Epidermal melanocyte (primary cell): ENCODE data around the gene VPS4B.
A peak's percentile ranks its signal among the peaks of the same experiment; 100 is the strongest.
"Not testable (repeated sequence)": the region's sequence is repeated elsewhere in the genome, so short reads cannot be mapped to it uniquely, and the experiment has no call there.

Experiments
- DNase-seq: peaks from one replicate; pipeline ENCODE4 v3.0.0; 2011; ENCODE audit warnings: low spot score; ENCODE audit not compliant: insufficient read length

The VPS4B gene

GRCh38 chr18:63422087-63422863 is at the start of gene VPS4B:
VPS4B (minus strand) TSS chr18:63422476; CDS start chr18:63422259, 217 bp downstream.
- peak; percentile 83 for DNase-seq

- no peak for DNase-seq
Measured at GRCh38 chr18:63470751-63471150, 48.5 kb upstream of the VPS4B start.

GRCh38 chr18:63468575-63468974 is 46.3 kb upstream of the VPS4B start:
- DNase-seq, result no peak

GRCh38 chr18:63467699-63468098 is 45.4 kb upstream of the VPS4B start:
- DNase-seq, result no peak

GRCh38 chr18:63465059-63465458 is 42.8 kb upstream of the VPS4B start:
- DNase-seq, result no peak

DNA sequence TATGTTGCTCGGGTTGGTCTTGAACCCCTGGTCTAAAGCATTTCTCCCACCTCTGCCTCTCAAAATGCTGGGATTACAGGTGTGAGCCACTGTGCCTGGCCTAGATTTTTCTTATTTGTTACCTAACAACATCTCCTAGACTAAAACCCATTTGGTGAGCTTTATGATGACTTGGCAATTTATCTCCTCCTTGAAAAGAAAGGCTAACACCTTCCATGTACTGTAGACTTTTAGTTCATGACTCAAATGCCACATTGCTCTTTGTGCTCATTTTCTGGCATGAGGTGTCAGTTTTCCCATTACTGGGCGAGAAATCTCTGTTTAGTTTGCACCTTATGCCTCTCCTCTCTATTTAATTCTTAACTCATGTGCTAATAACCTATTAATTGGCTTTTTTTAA is 42.2 kb upstream of the VPS4B start:
- no peak for DNase-seq

- no peak for DNase-seq
Measured at GRCh38 chr18:63460414-63460813, 38.1 kb upstream of the VPS4B start.

GRCh38 chr18:63457977-63458376 is 35.7 kb upstream of the VPS4B start:
- DNase-seq, result no peak

DNA sequence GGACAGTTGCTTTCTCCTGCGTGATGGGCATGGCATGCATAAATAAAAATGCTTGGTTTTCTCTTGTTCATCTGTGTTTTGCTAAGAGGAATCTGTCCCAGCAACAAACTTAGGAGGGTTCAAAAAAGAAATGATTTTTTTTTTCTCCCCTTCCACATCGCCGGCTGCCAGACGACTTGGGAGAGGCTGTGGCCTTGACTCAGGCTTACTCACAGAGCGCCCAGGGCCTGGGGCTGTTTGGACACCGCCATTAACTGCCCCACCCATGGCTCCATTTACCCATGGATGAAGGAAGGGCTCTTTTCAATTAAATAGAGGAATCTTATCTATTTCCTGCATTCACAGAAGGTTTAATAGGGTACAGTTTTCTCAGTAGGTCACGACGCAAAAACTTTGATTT is 32.2 kb upstream of the VPS4B start:
- DNase-seq, result no peak

DNA sequence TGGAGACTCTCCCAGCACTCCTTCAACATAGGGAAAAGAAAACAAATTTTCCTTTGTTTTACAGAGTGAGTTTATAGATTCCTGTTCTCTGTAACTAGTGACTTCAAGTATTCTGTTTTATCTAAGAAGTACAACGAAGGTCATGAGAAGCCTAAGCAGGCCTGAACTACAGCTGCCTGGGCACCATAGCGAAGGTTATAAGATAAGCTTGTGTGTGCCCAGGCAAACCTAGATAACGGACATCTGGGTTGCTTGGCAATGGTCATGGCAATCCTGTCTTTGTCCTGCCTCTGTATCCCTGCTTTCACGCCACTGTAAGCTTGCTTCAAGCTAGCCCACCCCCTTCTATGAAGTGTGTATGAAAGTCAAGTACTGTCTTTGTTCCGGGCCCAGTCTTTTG is 30.5 kb upstream of the VPS4B start:
- DNase-seq, result not testable (repeated sequence)

DNA sequence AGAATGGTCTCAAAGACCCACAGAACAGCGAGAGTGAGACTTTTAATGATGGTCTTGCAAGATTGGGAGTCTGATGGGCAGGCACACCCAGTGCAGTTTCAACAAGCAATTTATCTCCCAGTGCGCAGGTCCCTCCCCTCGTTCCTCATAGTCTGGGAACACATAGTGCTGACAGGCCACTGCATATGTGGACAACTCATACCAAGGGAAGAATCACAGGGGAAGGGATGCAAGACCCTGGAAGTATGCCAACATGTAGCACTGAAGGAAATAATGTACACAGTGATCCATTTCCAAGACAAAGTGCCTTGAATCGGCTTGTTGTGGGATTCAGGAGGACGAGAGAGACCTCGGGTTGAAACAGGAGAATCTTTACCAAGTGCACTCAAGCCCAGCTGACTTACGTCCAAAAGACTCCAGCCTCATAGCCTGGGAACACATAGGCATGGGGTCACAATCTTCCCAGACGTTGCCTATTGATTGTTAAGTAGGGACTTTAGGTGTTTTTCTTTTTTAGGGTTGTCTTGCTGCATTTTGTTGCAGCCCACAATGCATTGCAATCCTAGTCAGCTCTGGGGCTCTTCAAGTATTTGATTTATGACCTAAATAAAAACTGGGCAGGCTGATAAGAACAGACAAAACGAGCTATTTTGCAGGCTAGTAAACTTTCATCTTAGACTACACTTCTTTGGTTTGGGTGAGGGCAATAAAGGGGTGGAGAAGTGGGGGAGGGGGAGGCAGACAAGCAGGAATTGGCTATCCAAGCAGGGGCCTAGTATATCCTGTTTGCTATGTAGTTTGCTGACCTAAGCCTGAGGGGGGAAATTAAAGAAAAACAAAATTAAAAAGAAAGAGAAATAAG is 29.8 kb upstream of the VPS4B start:
- no peak for DNase-seq

DNA sequence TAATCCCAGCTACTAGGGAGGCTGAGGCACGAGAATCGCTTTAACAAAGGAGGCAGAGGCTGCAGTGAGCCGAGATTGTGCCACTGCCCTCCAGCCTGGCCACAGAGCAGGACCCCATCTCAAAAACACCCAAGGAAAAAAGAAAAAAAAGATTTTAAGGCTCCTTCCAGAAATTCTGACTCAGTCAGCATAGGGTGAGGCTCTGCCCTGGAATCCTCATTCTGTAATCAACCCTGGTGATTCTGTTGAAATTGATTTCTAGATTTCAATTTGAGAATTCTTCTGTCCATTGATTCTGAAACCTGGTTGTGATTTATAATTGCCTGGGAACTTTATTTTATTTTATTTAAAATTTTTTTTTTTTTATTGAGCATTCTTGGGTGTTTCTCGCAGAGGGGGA is 27.1 kb upstream of the VPS4B start:
- no peak for DNase-seq

GRCh38 chr18:63447066-63447465 is 24.8 kb upstream of the VPS4B start:
- no peak for DNase-seq

DNA sequence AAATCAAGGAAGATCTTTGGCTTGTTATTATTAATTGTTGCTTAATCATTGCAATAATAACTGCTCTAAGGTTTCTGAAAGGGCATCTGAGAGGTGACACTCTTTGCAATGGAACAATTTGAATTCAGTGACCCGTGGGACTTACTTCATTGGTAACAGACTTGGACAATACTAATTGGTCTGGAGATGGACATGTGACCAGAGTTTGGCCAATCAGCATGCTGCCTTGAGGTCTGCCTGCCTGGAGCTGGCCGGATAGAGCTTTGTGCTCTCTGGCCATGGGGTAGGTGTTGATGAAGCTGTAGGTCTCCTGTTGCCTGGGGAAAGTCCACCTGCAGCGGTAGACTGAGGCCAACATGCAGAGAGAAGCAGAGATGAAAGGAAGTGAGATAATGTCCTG is 24.0 kb upstream of the VPS4B start:
- DNase-seq, result no peak

DNA sequence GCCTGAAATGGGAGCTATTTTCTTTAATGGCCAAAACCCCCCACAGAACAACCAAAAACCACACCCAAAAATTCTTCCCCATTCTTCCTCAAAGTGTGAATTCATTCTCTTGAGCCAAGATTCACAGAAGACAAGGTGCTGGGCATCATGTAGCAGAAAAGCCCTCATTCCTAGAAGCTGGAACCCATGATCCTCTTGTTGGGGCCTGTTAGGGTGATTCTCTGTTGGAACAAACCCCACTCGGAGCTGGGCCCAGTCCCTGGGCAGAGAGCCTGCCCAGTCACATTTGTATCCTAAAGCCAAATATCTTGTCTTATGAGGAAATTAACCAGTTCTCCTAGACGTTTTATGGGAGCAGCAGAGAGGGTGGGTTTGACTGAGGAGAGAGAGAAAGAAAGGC is 22.8 kb upstream of the VPS4B start:
- DNase-seq, result no peak

DNA sequence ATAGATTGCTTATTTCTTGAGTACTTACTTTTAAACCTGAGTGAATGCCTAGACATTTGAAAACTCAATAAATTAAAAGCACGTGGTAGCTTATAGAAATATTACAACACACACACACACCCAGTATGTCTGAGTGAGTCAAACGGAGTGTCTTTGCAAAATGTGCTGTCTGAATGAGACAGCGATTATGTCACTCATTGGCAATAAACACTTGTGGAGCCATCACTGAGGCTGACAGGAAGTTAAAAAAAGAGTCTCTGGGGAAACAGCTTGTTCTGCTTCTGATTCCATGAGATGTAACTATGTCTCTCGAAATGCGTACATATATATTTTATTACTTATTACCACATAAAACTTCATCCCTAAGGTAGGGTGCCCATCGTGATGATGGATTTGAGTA is 22.3 kb upstream of the VPS4B start:
- peak; percentile 32 for DNase-seq

DNA sequence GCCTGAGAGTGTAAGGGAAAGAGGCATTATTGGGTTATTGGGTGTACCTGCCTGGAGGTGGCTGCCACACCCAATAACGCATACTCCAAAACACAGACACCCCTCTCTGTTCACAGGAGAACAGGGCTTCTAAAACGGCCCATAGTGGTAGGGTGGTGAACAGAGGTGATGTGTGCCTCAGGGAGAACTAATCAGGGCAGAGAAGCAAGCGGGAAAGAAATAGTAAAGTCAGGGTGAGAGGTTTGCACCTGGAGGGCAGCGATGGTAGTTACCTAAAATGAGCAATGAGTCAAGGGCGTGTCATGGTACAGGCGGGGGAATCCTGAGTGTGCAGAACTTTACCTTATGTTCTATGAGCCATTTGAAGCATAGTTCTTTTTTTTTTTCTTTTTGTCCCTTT is 21.6 kb upstream of the VPS4B start:
- DNase-seq, result no peak

GRCh38 chr18:63440881-63441280 is 18.6 kb upstream of the VPS4B start:
- no peak for DNase-seq

- DNase-seq, result peak; percentile 27
Measured at GRCh38 chr18:63440219-63440618, 17.9 kb upstream of the VPS4B start.

- peak; percentile 44 for DNase-seq
Measured at GRCh38 chr18:63439334-63439733, 17.1 kb upstream of the VPS4B start.

GRCh38 chr18:63438181-63438580 is 15.9 kb upstream of the VPS4B start:
- DNase-seq, result no peak

DNA sequence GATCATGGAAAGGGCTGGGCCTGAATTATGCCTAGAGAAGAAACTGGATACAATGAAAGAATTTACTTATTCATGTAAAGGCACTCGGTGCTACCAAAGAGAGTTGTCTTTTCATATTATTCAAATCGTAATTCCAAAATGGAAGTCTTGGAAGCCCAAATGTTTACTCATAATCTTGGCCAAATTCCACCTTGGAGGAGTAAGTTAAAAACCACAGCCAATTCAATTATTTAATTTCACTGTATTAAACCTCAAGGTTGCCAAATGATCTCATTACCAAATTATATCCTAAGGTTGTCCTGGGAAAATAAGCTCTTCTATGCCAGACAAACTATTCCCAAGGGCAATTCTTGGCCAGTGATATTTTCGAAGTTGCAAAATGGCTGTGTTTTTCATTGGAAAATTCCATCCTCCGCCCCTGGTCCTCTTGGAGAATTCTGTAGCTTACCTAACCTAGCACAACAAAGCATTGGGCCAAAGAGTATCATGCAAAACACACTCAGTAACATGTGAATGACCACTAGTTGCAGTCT is 11.1 kb upstream of the VPS4B start:
- no peak for DNase-seq
